Endothelial cell (in vitro differentiated cells): Measurements from ENCODE around the gene KCTD20. TPM values are rescaled to one million over a fixed set of nuclear protein-coding genes. Genes with fewer than 3 reads are reported as not detected.

ENCODE experiments used
- DNase-seq: peaks from one replicate; pipeline ENCODE4 v3.0.0; 2021; ENCODE audit warnings: low spot score
- H3K27ac Mint-ChIP-seq: one replicate; pipeline ENCODE4 v1.8.0; 2021; ENCODE audit warnings: mixed read lengths, inconsistent platforms; ENCODE audit not compliant: unreplicated experiment
- H3K27me3 Mint-ChIP-seq: one replicate; pipeline ENCODE4 v1.8.0; 2021; ENCODE audit warnings: mild to moderate bottlenecking, moderate library complexity, mixed read lengths, inconsistent platforms; ENCODE audit not compliant: unreplicated experiment
- H3K36me3 Mint-ChIP-seq: one replicate; pipeline ENCODE4 v1.8.0; 2021; ENCODE audit warnings: mild to moderate bottlenecking, low read depth, mixed read lengths, inconsistent platforms; ENCODE audit not compliant: unreplicated experiment
- H3K4me1 Mint-ChIP-seq: one replicate; pipeline ENCODE4 v1.8.0; 2021; ENCODE audit warnings: mild to moderate bottlenecking, mixed read lengths, inconsistent platforms; ENCODE audit not compliant: unreplicated experiment
- H3K4me3 Mint-ChIP-seq: one replicate; pipeline ENCODE4 v1.8.0; 2021; ENCODE audit warnings: mild to moderate bottlenecking, mixed read lengths, inconsistent platforms; ENCODE audit not compliant: unreplicated experiment
- H3K9me3 Mint-ChIP-seq: one replicate; pipeline ENCODE4 v1.8.0; 2021; ENCODE audit warnings: mixed read lengths, inconsistent platforms; ENCODE audit not compliant: unreplicated experiment
- CTCF ChIP-seq: fragments of 200-600 bp; sonication (generic); IDR thresholded peaks from one replicate; pipeline ENCODE4 v1.5.0; 2021; ENCODE audit warnings: antibody characterized with exemption; ENCODE audit not compliant: unreplicated experiment
- total RNA-seq: library from RNA; stranded (reverse); fragmentation: NEBNext Ultra II Directional; extraction: Animal tissue kit (Norgen Biotek cat#: 25700); gene quantifications from one replicate; pipeline ENCODE4 v1.2.1, GENCODE V29; 2021; ENCODE audit not compliant: unreplicated experiment

KCTD20 gene
- total RNA-seq, 1 donor from 2014 or later: 43.0 TPM

- Mint-ChIP-seq H3K9me3 (no peaks in the 10 kb centered on the region), H3K4me1 (peaks cover 8% of the 10 kb centered on the region), H3K27me3 (peaks cover 2% of the 10 kb centered on the region), H3K36me3 (peaks cover 4% of the 10 kb centered on the region), H3K27ac (peak overlapping the region; percentile 49), H3K4me3 (no peak overlapping the region)
- no peak for DNase-seq
- TF ChIP-seq CTCF: no peak
These were observed 29.0 kb upstream of the KCTD20 start for GRCh38 chr6:36413489-36414480.

DNA sequence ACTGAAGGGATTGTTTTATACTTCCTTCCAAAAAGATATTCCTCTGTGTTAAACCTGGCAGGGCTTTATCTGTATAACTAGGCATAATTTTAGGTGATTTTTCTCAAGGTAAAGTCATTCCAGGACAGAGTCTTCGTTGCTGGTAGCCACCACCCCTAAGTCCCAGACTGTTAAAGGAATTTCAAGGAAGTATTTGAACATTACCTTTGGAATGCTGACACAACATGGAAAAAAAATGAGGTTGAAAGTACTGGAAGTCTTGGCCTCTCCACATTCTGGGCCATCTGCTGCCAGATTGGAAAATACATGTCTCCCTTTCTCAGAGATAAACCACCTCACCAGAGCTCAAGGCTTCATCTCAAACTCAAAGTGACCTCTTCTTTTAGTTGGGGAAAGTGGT lies 28.3 kb upstream of the KCTD20 start:
- no peak for DNase-seq
- Mint-ChIP-seq H3K4me3 (no peak overlapping the region), H3K4me1 (peaks cover 10% of the 10 kb centered on the region), H3K27me3 (peaks cover 2% of the 10 kb centered on the region), H3K9me3 (no peaks in the 10 kb centered on the region), H3K36me3 (peaks cover 4% of the 10 kb centered on the region), H3K27ac (peak overlapping the region; percentile 49)
- no peak for TF ChIP-seq CTCF

GRCh38 chr6:36418558-36418957 lies 24.2 kb upstream of the KCTD20 start:
- no peaks in the 10 kb centered on the region for H3K9me3 Mint-ChIP-seq
- H3K4me1 Mint-ChIP-seq: peaks cover 16% of the 10 kb centered on the region
- H3K4me3 Mint-ChIP-seq: no peak overlapping the region
- no peak for TF ChIP-seq CTCF
- DNase-seq: no peak
- peaks cover 2% of the 10 kb centered on the region for H3K27me3 Mint-ChIP-seq
- no peak overlapping the region for H3K27ac Mint-ChIP-seq
- H3K36me3 Mint-ChIP-seq: no peaks in the 10 kb centered on the region

GRCh38 chr6:36419310-36419709 lies 23.5 kb upstream of the KCTD20 start:
- DNase-seq: no peak
- H3K27me3 Mint-ChIP-seq: peaks cover 2% of the 10 kb centered on the region
- no peak overlapping the region for H3K4me3 Mint-ChIP-seq
- TF ChIP-seq CTCF: no peak
- H3K36me3 Mint-ChIP-seq: no peaks in the 10 kb centered on the region
- H3K9me3 Mint-ChIP-seq: no peaks in the 10 kb centered on the region
- H3K4me1 Mint-ChIP-seq: peaks cover 13% of the 10 kb centered on the region
- no peak overlapping the region for H3K27ac Mint-ChIP-seq

GRCh38 chr6:36422714-36423100 lies 20.1 kb upstream of the KCTD20 start:
- H3K27ac Mint-ChIP-seq: peak overlapping the region; percentile 80
- peak overlapping the region; percentile 70 for H3K4me3 Mint-ChIP-seq
- H3K9me3 Mint-ChIP-seq: no peaks in the 10 kb centered on the region
- DNase-seq: no peak
- no peaks in the 10 kb centered on the region for H3K36me3 Mint-ChIP-seq
- H3K4me1 Mint-ChIP-seq: peaks cover 10% of the 10 kb centered on the region
- no peak for TF ChIP-seq CTCF
- peaks cover 2% of the 10 kb centered on the region for H3K27me3 Mint-ChIP-seq
